ENCODE measurements around the gene DOCK3.

DOCK3 gene

GRCh38 chr3:51333021-51333420, 658.3 kb downstream of the DOCK3 start:
- Histone ChIP-seq H3K27me3 (ENCODE audit: low read depth, low read length) (no peaks in the 10 kb centered on the region), H3K9me3 (ENCODE audit: control insufficient read depth in 1 of 2, low read length in 2 of 2) (no peaks in the 10 kb centered on the region), H3K4me1 (ENCODE audit: control insufficient read depth in 1 of 2, insufficient read depth in 2 of 2, low read length in 2 of 2) (no peaks in the 10 kb centered on the region), H3K27ac (ENCODE audit: low read length) (no peak overlapping the region), H3K36me3 (ENCODE audit: control insufficient read depth in 1 of 2, insufficient read depth in 2 of 2, low read length in 2 of 2) (no peaks in the 10 kb centered on the region), H3K4me3 (ENCODE audit: low read depth in 1 of 2, low read length in 2 of 2) (no peak overlapping the region)

- H3K36me3 ChIP-seq (ENCODE audit: control insufficient read depth in 1 of 2, insufficient read depth in 2 of 2, low read length in 2 of 2): no peaks in the 10 kb centered on the region
- no peaks in the 10 kb centered on the region for H3K9me3 ChIP-seq (ENCODE audit: control insufficient read depth in 1 of 2, low read length in 2 of 2)
- no peak overlapping the region for H3K4me3 ChIP-seq (ENCODE audit: low read depth in 1 of 2, low read length in 2 of 2)
- H3K27ac ChIP-seq (ENCODE audit: low read length): no peak overlapping the region
- H3K4me1 ChIP-seq (ENCODE audit: control insufficient read depth in 1 of 2, insufficient read depth in 2 of 2, low read length in 2 of 2): peaks cover 7 to 10% of the 10 kb centered on the region in 2 donors
- H3K27me3 ChIP-seq (ENCODE audit: low read depth, low read length): no peaks in the 10 kb centered on the region
Observed at GRCh38 chr3:51336261-51336660, 661.5 kb downstream of the DOCK3 start.

GRCh38 chr3:51337666-51338065, 662.9 kb downstream of the DOCK3 start:
- Histone ChIP-seq H3K36me3 (ENCODE audit: control insufficient read depth in 1 of 2, insufficient read depth in 2 of 2, low read length in 2 of 2) (no peaks in the 10 kb centered on the region), H3K27me3 (ENCODE audit: low read depth, low read length) (no peaks in the 10 kb centered on the region)

GRCh38 chr3:51338632-51339031, 663.9 kb downstream of the DOCK3 start:
- H3K27me3 ChIP-seq (ENCODE audit: low read depth, low read length): no peaks in the 10 kb centered on the region
- H3K9me3 ChIP-seq (ENCODE audit: control insufficient read depth in 1 of 2, low read length in 2 of 2): no peaks in the 10 kb centered on the region
- no peaks in the 10 kb centered on the region for H3K36me3 ChIP-seq (ENCODE audit: control insufficient read depth in 1 of 2, insufficient read depth in 2 of 2, low read length in 2 of 2)
- peaks cover 7 to 10% of the 10 kb centered on the region in 2 donors for H3K4me1 ChIP-seq (ENCODE audit: control insufficient read depth in 1 of 2, insufficient read depth in 2 of 2, low read length in 2 of 2)
- no peak overlapping the region for H3K27ac ChIP-seq (ENCODE audit: low read length)
- H3K4me3 ChIP-seq (ENCODE audit: low read depth in 1 of 2, low read length in 2 of 2): no peak overlapping the region

More at GRCh38 chr3:51337666-51338065, 662.9 kb downstream of the DOCK3 start:
- H3K9me3 ChIP-seq (ENCODE audit: control insufficient read depth in 1 of 2, low read length in 2 of 2): no peaks in the 10 kb centered on the region
- no peak overlapping the region for H3K27ac ChIP-seq (ENCODE audit: low read length)
- no peak overlapping the region for H3K4me3 ChIP-seq (ENCODE audit: low read depth in 1 of 2, low read length in 2 of 2)
- H3K4me1 ChIP-seq (ENCODE audit: control insufficient read depth in 1 of 2, insufficient read depth in 2 of 2, low read length in 2 of 2): peaks cover 7 to 10% of the 10 kb centered on the region in 2 donors

GRCh38 chr3:51340013-51340829, 665.5 kb downstream of the DOCK3 start:
- peak overlapping the region; percentile 73 for H3K27ac ChIP-seq (ENCODE audit: low read length)
- H3K36me3 ChIP-seq (ENCODE audit: control insufficient read depth in 1 of 2, insufficient read depth in 2 of 2, low read length in 2 of 2): no peaks in the 10 kb centered on the region
- H3K4me3 ChIP-seq (ENCODE audit: low read depth in 1 of 2, low read length in 2 of 2): no peak overlapping the region
- peaks cover 7 to 10% of the 10 kb centered on the region in 2 donors for H3K4me1 ChIP-seq (ENCODE audit: control insufficient read depth in 1 of 2, insufficient read depth in 2 of 2, low read length in 2 of 2)
- H3K27me3 ChIP-seq (ENCODE audit: low read depth, low read length): no peaks in the 10 kb centered on the region
- H3K9me3 ChIP-seq (ENCODE audit: control insufficient read depth in 1 of 2, low read length in 2 of 2): no peaks in the 10 kb centered on the region

- Histone ChIP-seq H3K4me3 (ENCODE audit: low read depth in 1 of 2, low read length in 2 of 2) (no peak overlapping the region), H3K36me3 (ENCODE audit: control insufficient read depth in 1 of 2, insufficient read depth in 2 of 2, low read length in 2 of 2) (no peaks in the 10 kb centered on the region), H3K27ac (ENCODE audit: low read length) (peak overlapping the region; percentile 28), H3K27me3 (ENCODE audit: low read depth, low read length) (no peaks in the 10 kb centered on the region), H3K4me1 (ENCODE audit: control insufficient read depth in 1 of 2, insufficient read depth in 2 of 2, low read length in 2 of 2) (peaks cover 7 to 10% of the 10 kb centered on the region in 2 donors), H3K9me3 (ENCODE audit: control insufficient read depth in 1 of 2, low read length in 2 of 2) (no peaks in the 10 kb centered on the region)
Observed at GRCh38 chr3:51340989-51341636, 666.4 kb downstream of the DOCK3 start.

GRCh38 chr3:51343918-51344687, 669.4 kb downstream of the DOCK3 start:
- Histone ChIP-seq H3K27me3 (ENCODE audit: low read depth, low read length) (no peaks in the 10 kb centered on the region), H3K27ac (ENCODE audit: low read length) (no peak overlapping the region), H3K9me3 (ENCODE audit: control insufficient read depth in 1 of 2, low read length in 2 of 2) (peaks cover 0 to 3% of the 10 kb centered on the region in 2 donors), H3K4me1 (ENCODE audit: control insufficient read depth in 1 of 2, insufficient read depth in 2 of 2, low read length in 2 of 2) (peaks cover 7 to 10% of the 10 kb centered on the region in 2 donors), H3K4me3 (ENCODE audit: low read depth in 1 of 2, low read length in 2 of 2) (no peak overlapping the region), H3K36me3 (ENCODE audit: control insufficient read depth in 1 of 2, insufficient read depth in 2 of 2, low read length in 2 of 2) (no peaks in the 10 kb centered on the region)

- no peak overlapping the region for H3K4me3 ChIP-seq (ENCODE audit: low read depth in 1 of 2, low read length in 2 of 2)
- no peaks in the 10 kb centered on the region for H3K36me3 ChIP-seq (ENCODE audit: control insufficient read depth in 1 of 2, insufficient read depth in 2 of 2, low read length in 2 of 2)
- no peaks in the 10 kb centered on the region for H3K4me1 ChIP-seq (ENCODE audit: control insufficient read depth in 1 of 2, insufficient read depth in 2 of 2, low read length in 2 of 2)
- H3K9me3 ChIP-seq (ENCODE audit: control insufficient read depth in 1 of 2, low read length in 2 of 2): peaks cover 0 to 3% of the 10 kb centered on the region in 2 donors
- H3K27me3 ChIP-seq (ENCODE audit: low read depth, low read length): no peaks in the 10 kb centered on the region
- H3K27ac ChIP-seq (ENCODE audit: low read length): no peak overlapping the region
Observed at GRCh38 chr3:51350751-51351150, 676.0 kb downstream of the DOCK3 start.

- Histone ChIP-seq H3K4me1 (ENCODE audit: control insufficient read depth in 1 of 2, insufficient read depth in 2 of 2, low read length in 2 of 2) (no peaks in the 10 kb centered on the region), H3K36me3 (ENCODE audit: control insufficient read depth in 1 of 2, insufficient read depth in 2 of 2, low read length in 2 of 2) (no peaks in the 10 kb centered on the region), H3K4me3 (ENCODE audit: low read depth in 1 of 2, low read length in 2 of 2) (no peak overlapping the region), H3K9me3 (ENCODE audit: control insufficient read depth in 1 of 2, low read length in 2 of 2) (no peaks in the 10 kb centered on the region), H3K27me3 (ENCODE audit: low read depth, low read length) (no peaks in the 10 kb centered on the region), H3K27ac (ENCODE audit: low read length) (no peak overlapping the region)
Observed at GRCh38 chr3:51353131-51353530, 678.4 kb downstream of the DOCK3 start.

GRCh38 chr3:51353691-51354090, 679.0 kb downstream of the DOCK3 start:
- Histone ChIP-seq H3K4me1 (ENCODE audit: control insufficient read depth in 1 of 2, insufficient read depth in 2 of 2, low read length in 2 of 2) (no peaks in the 10 kb centered on the region), H3K27ac (ENCODE audit: low read length) (no peak overlapping the region), H3K4me3 (ENCODE audit: low read depth in 1 of 2, low read length in 2 of 2) (no peak overlapping the region), H3K9me3 (ENCODE audit: control insufficient read depth in 1 of 2, low read length in 2 of 2) (no peaks in the 10 kb centered on the region), H3K27me3 (ENCODE audit: low read depth, low read length) (no peaks in the 10 kb centered on the region), H3K36me3 (ENCODE audit: control insufficient read depth in 1 of 2, insufficient read depth in 2 of 2, low read length in 2 of 2) (no peaks in the 10 kb centered on the region)

GRCh38 chr3:51354172-51354571, 679.4 kb downstream of the DOCK3 start:
- Histone ChIP-seq H3K27ac (ENCODE audit: low read length) (no peak overlapping the region), H3K36me3 (ENCODE audit: control insufficient read depth in 1 of 2, insufficient read depth in 2 of 2, low read length in 2 of 2) (no peaks in the 10 kb centered on the region), H3K27me3 (ENCODE audit: low read depth, low read length) (no peaks in the 10 kb centered on the region)

More at GRCh38 chr3:51354172-51354571, 679.4 kb downstream of the DOCK3 start:
- Histone ChIP-seq H3K4me3 (ENCODE audit: low read depth in 1 of 2, low read length in 2 of 2) (no peak overlapping the region), H3K4me1 (ENCODE audit: control insufficient read depth in 1 of 2, insufficient read depth in 2 of 2, low read length in 2 of 2) (no peaks in the 10 kb centered on the region), H3K9me3 (ENCODE audit: control insufficient read depth in 1 of 2, low read length in 2 of 2) (no peaks in the 10 kb centered on the region)
